Measurements from ENCODE around the gene TM7SF2.

DNA sequence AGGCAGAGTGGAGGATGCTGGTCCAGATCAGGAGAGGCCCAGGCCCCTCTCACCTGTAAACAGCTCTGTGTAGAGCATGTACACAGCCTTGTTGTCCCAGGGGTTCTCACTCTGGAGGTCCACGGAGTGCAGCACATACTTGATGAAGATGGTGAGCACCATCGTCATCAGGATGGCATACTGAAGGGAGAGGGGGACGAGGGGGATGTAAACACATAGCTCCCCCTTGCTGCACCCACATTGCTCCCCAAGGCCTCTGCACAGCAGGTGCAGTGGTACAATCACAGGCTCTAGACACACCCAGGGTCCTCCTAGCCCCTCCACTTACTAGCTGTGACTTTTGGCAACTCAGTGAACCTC, 19.7 kb downstream of the TM7SF2 start:
- TF ChIP-seq, protein P1, sequence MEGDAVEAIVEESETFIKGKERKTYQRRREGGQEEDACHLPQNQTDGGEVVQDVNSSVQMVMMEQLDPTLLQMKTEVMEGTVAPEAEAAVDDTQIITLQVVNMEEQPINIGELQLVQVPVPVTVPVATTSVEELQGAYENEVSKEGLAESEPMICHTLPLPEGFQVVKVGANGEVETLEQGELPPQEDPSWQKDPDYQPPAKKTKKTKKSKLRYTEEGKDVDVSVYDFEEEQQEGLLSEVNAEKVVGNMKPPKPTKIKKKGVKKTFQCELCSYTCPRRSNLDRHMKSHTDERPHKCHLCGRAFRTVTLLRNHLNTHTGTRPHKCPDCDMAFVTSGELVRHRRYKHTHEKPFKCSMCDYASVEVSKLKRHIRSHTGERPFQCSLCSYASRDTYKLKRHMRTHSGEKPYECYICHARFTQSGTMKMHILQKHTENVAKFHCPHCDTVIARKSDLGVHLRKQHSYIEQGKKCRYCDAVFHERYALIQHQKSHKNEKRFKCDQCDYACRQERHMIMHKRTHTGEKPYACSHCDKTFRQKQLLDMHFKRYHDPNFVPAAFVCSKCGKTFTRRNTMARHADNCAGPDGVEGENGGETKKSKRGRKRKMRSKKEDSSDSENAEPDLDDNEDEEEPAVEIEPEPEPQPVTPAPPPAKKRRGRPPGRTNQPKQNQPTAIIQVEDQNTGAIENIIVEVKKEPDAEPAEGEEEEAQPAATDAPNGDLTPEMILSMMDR (IDR thresholded peaks at IDR 0.05): no peak
- TF ChIP-seq POLR2A (IDR thresholded peaks at IDR 0.05): no peak
